ENCODE measurements around the gene ADAT3.

The ADAT3 gene

DNA sequence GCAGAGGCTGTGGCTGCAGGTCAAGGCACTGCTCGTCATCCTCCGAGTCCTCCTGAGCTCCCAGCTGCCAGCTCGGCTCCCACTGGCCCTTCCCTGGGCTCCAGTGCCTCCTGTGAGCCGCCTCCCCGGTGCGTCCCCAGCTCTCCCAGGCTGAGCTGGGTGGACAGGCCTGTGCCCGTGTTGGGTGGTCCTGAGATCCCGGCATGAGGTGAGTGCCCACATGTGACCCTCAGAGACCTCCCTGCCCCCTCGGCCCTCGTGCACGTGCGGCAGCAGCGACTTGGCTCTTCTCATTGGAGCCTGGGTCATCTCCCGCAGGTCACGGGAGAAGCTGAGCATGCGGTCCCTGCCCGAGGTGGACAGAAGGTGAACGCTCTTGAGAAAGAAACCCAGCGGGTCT lies 15.4 kb downstream of the ADAT3 start:
- TF ChIP-seq TARDBP (IDR thresholded peaks at IDR 0.05) (no peak), HDGF (IDR thresholded peaks at IDR 0.05; ENCODE audit: borderline replicate concordance) (no peak), CTBP1 (IDR thresholded peaks at IDR 0.05; ENCODE audit: borderline replicate concordance) (no peak), ZNF384 (IDR thresholded peaks at IDR 0.05) (no peak), ARNT (IDR thresholded peaks at IDR 0.05) (no peak), LEF1 (IDR thresholded peaks at IDR 0.05; ENCODE audit: borderline replicate concordance) (no peak), L3MBTL2 (conservative IDR thresholded peaks at IDR 0.05) (no peak), NFRKB (IDR thresholded peaks at IDR 0.05) (no peak)
- CTCF ChIA-PET = no interaction called here
- POLR2A ChIA-PET = no interaction called here
- DNase-seq (ENCODE audit: extremely low spot score) = no peak

DNA sequence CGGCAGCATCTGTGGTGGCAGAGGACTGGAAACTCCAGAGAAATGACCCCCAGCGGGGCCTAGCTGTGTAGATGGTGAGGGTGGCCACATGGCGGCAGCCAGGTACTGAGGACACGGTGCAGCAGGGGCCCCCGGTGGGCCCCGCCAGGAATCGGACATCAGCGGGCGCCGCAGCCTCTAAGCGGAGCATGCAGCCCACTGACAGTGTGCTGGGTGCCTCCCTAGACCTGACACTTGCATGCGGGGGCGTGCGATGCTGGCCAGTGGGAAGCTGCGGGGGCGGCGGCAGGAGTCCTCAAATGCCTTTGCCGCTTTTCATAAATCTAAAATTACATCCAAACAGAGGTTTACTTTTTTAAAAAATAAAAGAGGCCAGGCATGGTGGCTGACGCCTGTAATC lies 16.1 kb downstream of the ADAT3 start:
- ChIA-PET POLR2A (no interaction called here), CTCF (no interaction called here)
- TF ChIP-seq FOXK2 (IDR thresholded peaks at IDR 0.05) (no peak), NFRKB (IDR thresholded peaks at IDR 0.05) (no peak), FOXM1 (IDR thresholded peaks at IDR 0.05; ENCODE audit: borderline replicate concordance) (no peak), LEF1 (IDR thresholded peaks at IDR 0.05; ENCODE audit: borderline replicate concordance) (no peak), ARNT (IDR thresholded peaks at IDR 0.05) (no peak), L3MBTL2 (conservative IDR thresholded peaks at IDR 0.05) (no peak), HDGF (IDR thresholded peaks at IDR 0.05; ENCODE audit: borderline replicate concordance) (no peak)
- TF ChIP-seq, protein P1, sequence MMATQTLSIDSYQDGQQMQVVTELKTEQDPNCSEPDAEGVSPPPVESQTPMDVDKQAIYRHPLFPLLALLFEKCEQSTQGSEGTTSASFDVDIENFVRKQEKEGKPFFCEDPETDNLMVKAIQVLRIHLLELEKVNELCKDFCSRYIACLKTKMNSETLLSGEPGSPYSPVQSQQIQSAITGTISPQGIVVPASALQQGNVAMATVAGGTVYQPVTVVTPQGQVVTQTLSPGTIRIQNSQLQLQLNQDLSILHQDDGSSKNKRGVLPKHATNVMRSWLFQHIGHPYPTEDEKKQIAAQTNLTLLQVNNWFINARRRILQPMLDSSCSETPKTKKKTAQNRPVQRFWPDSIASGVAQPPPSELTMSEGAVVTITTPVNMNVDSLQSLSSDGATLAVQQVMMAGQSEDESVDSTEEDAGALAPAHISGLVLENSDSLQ (IDR thresholded peaks at IDR 0.05) = no peak
- no peak for DNase-seq (ENCODE audit: extremely low spot score)

DNA sequence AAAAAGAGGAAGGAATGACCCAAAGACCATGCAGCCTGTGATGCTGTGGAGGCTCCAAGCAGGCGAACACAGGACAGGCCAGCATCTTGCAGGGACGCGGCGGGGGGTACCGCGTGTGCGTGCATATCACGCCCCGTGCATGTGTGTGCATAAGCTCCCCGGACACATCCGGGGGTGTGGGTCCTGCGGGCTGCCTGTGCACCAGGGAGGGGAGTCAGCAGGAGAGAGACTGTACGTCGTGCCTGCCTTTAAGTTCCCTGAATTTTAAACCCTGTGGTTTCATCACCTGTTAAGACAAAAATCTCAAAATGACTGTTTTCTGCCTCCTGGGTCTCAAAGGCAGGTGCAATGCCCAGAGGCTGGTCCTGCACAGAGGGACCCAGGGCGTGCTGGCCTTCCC lies 16.6 kb downstream of the ADAT3 start:
- ChIA-PET POLR2A (no interaction called here), CTCF (no interaction called here)
- no peak for DNase-seq (ENCODE audit: extremely low spot score)
- TF ChIP-seq FOXK2 (IDR thresholded peaks at IDR 0.05) = no peak
- TF ChIP-seq CTBP1 (IDR thresholded peaks at IDR 0.05; ENCODE audit: borderline replicate concordance) = no peak
- TF ChIP-seq, protein P1 (IDR thresholded peaks at IDR 0.05) = no peak
- TF ChIP-seq NFRKB (IDR thresholded peaks at IDR 0.05) = no peak
- no peak for TF ChIP-seq L3MBTL2 (conservative IDR thresholded peaks at IDR 0.05)
- TF ChIP-seq SP1 (IDR thresholded peaks at IDR 0.05) = no peak
- no peak for TF ChIP-seq ZNF384 (IDR thresholded peaks at IDR 0.05)
- TF ChIP-seq ELF4 (IDR thresholded peaks at IDR 0.05) = no peak
- TF ChIP-seq FOXM1 (IDR thresholded peaks at IDR 0.05; ENCODE audit: borderline replicate concordance) = no peak
- TF ChIP-seq LEF1 (IDR thresholded peaks at IDR 0.05; ENCODE audit: borderline replicate concordance) = no peak
- TF ChIP-seq BHLHE40 (IDR thresholded peaks at IDR 0.05; ENCODE audit: borderline replicate concordance) = no peak
- no peak for TF ChIP-seq TARDBP (IDR thresholded peaks at IDR 0.05)
- no peak for TF ChIP-seq HDGF (IDR thresholded peaks at IDR 0.05; ENCODE audit: borderline replicate concordance)
- TF ChIP-seq SUZ12 (IDR thresholded peaks at IDR 0.05) = no peak
- no peak for TF ChIP-seq ARNT (IDR thresholded peaks at IDR 0.05)

DNA sequence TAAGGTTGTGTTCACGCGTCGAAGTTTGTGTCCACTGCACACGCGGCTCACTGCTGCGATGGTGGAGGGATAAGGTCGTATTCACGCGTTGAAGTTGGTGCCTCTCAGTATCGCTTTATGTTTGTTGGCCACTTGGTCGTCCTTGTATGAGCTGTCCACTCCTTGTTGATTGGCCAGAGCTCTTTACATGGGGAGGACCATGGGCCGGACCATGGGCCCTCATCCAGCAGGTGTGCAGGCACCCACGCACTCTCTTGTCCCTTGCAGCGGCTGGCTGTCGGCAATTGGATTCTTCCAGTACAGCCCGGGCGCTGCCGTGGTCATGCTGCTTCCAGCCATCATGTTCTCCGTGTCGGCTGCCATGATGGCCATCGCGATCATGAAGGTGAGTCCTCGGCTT lies 17.6 kb downstream of the ADAT3 start:
- no peak for DNase-seq (ENCODE audit: extremely low spot score)
- TF ChIP-seq ELF4 (IDR thresholded peaks at IDR 0.05) (no peak), CTBP1 (IDR thresholded peaks at IDR 0.05; ENCODE audit: borderline replicate concordance) (no peak), HDGF (IDR thresholded peaks at IDR 0.05; ENCODE audit: borderline replicate concordance) (no peak), ARNT (IDR thresholded peaks at IDR 0.05) (no peak), TARDBP (IDR thresholded peaks at IDR 0.05) (no peak), FOXK2 (IDR thresholded peaks at IDR 0.05) (no peak), ZNF384 (IDR thresholded peaks at IDR 0.05) (no peak), FOXM1 (IDR thresholded peaks at IDR 0.05; ENCODE audit: borderline replicate concordance) (no peak), LEF1 (IDR thresholded peaks at IDR 0.05; ENCODE audit: borderline replicate concordance) (no peak)
- TF ChIP-seq, protein P1 (IDR thresholded peaks at IDR 0.05) = no peak
- POLR2A ChIA-PET = no interaction called here
- CTCF ChIA-PET = no interaction called here

DNA sequence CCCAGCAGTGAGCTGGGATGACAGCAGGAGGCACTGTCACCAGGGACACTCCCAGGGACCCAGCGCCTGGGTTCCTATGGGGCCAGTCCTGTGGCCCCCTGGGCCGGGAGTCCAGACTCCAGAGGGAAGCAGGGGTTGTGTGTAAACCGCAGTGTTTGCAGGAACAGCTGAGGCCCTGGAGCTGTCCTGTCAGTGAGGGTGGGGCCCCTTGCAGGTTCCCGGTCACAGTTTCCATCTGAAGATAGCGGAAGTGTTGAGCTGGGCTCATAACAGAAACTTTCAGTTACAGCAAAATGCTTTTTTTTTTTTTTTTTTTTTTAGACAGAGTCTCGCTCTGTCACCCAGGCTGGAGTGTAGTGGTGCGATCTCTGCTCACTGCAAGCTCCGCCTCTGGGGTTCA lies 18.1 kb downstream of the ADAT3 start:
- POLR2A ChIA-PET = no interaction called here
- TF ChIP-seq CTBP1 (IDR thresholded peaks at IDR 0.05; ENCODE audit: borderline replicate concordance) (no peak), FOXM1 (IDR thresholded peaks at IDR 0.05; ENCODE audit: borderline replicate concordance) (no peak), L3MBTL2 (conservative IDR thresholded peaks at IDR 0.05) (no peak)
- no peak for DNase-seq (ENCODE audit: extremely low spot score)
- CTCF ChIA-PET = no interaction called here

DNA sequence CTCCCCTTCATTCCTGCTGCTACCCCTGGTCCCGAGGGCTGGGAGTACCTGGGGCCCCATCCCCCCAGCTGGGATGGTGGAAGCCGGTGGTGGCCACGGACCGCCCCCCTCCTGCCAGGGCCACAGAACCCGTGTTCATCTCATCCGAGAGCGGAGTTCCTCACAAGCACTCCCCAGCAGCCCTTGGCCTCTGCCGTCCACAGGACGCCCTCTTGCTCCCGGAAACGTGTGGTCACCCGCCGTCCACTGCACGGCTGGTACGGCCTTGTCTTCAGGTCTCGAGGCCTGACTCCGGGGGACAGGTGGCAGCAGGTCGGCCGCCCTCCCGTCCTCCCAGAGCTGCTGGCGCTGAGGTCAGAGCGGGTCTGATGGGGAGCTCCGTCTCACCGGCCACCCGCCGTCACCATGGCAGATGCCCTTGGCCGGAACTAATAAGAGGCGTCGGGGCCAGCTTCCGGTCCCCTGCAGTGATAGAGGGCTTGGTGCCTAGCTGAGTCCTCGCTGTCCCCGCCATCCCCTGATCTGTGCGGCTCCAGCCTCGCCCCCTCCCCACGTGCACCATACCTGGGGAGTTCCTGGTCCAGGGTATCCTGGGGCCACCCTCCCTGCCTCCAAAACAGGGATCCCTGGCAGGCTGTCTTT lies 19.2 kb downstream of the ADAT3 start:
- ChIA-PET POLR2A (no interaction called here), CTCF (no interaction called here)
- DNase-seq (ENCODE audit: extremely low spot score) = no peak
- TF ChIP-seq, protein P1 (IDR thresholded peaks at IDR 0.05) = no peak
- no peak for TF ChIP-seq FOXM1 (IDR thresholded peaks at IDR 0.05; ENCODE audit: borderline replicate concordance)
- TF ChIP-seq SP1 (IDR thresholded peaks at IDR 0.05) = no peak
- TF ChIP-seq ARNT (IDR thresholded peaks at IDR 0.05) = no peak
- TF ChIP-seq SUZ12 (IDR thresholded peaks at IDR 0.05) = no peak
- TF ChIP-seq TARDBP (IDR thresholded peaks at IDR 0.05) = no peak
- TF ChIP-seq NFRKB (IDR thresholded peaks at IDR 0.05) = no peak
- TF ChIP-seq ELF4 (IDR thresholded peaks at IDR 0.05) = no peak
- no peak for TF ChIP-seq HDGF (IDR thresholded peaks at IDR 0.05; ENCODE audit: borderline replicate concordance)
- TF ChIP-seq BHLHE40 (IDR thresholded peaks at IDR 0.05; ENCODE audit: borderline replicate concordance) = no peak
- TF ChIP-seq L3MBTL2 (conservative IDR thresholded peaks at IDR 0.05) = no peak
- TF ChIP-seq FOXA1 (IDR thresholded peaks at IDR 0.05) = no peak
- TF ChIP-seq FOXK2 (IDR thresholded peaks at IDR 0.05) = no peak
- no peak for TF ChIP-seq ZNF384 (IDR thresholded peaks at IDR 0.05)
- TF ChIP-seq LEF1 (IDR thresholded peaks at IDR 0.05; ENCODE audit: borderline replicate concordance) = no peak
- no peak for TF ChIP-seq CTBP1 (IDR thresholded peaks at IDR 0.05; ENCODE audit: borderline replicate concordance)

Measured in HEK293T (cell line).